SK-N-SH (cell line): Measurements from ENCODE around the gene PIK3R5.

Experiments used
- POLR2AphosphoS5 ChIP-seq: IDR thresholded peaks from 2 replicates; pipeline ENCODE4 v1.6.1; 2012; ENCODE audit warnings: low read depth, low read length
- RAD21 ChIP-seq: IDR thresholded peaks from 2 replicates; pipeline ENCODE4 v1.6.1; 2012; ENCODE audit warnings: mild to moderate bottlenecking, low read length
- RXRA ChIP-seq: IDR thresholded peaks from 2 replicates; pipeline ENCODE4 v1.4.0; 2012; ENCODE audit warnings: low read depth, mild to moderate bottlenecking, borderline replicate concordance
- TF ChIP-seq, protein P1 (sequence below): IDR thresholded peaks from 2 replicates; pipeline ENCODE4; 2012
- TF ChIP-seq, protein P2 (sequence below): IDR thresholded peaks from 2 replicates; pipeline ENCODE4 v1.4.0; 2012; ENCODE audit warnings: low read depth
- TF ChIP-seq, protein P3 (sequence below): fragments of 200-600 bp; sonication (generic); IDR thresholded peaks from 2 replicates; pipeline ENCODE4 v1.6.1; 2017; ENCODE audit warnings: antibody characterized with exemption, mild to moderate bottlenecking, moderate library complexity

DNA sequence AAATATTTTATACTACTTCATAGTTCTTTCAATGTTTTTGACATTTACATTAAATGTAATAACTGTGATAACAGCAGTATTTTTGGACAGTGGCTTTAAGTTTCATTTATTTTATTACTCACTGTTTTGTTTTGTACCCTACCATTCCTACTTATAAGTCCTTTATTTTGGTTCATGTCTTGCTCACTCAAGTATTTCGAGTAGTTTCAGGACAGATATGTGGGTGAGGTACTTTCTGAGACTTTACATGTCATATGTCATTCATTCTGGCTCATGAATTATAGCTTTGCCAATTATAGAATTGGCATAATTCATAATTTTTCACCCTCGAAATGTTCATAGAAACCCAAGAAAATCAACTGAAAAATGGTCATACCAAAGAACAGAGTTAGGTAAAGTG, 44.4 kb downstream of the PIK3R5 start:
- TF ChIP-seq, protein P1, sequence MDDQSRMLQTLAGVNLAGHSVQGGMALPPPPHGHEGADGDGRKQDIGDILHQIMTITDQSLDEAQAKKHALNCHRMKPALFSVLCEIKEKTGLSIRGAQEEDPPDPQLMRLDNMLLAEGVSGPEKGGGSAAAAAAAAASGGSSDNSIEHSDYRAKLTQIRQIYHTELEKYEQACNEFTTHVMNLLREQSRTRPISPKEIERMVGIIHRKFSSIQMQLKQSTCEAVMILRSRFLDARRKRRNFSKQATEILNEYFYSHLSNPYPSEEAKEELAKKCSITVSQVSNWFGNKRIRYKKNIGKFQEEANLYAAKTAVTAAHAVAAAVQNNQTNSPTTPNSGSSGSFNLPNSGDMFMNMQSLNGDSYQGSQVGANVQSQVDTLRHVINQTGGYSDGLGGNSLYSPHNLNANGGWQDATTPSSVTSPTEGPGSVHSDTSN: no peak
- TF ChIP-seq, protein P2, sequence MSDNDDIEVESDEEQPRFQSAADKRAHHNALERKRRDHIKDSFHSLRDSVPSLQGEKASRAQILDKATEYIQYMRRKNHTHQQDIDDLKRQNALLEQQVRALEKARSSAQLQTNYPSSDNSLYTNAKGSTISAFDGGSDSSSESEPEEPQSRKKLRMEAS: no peak
- TF ChIP-seq RAD21: no peak
- TF ChIP-seq, protein P3, sequence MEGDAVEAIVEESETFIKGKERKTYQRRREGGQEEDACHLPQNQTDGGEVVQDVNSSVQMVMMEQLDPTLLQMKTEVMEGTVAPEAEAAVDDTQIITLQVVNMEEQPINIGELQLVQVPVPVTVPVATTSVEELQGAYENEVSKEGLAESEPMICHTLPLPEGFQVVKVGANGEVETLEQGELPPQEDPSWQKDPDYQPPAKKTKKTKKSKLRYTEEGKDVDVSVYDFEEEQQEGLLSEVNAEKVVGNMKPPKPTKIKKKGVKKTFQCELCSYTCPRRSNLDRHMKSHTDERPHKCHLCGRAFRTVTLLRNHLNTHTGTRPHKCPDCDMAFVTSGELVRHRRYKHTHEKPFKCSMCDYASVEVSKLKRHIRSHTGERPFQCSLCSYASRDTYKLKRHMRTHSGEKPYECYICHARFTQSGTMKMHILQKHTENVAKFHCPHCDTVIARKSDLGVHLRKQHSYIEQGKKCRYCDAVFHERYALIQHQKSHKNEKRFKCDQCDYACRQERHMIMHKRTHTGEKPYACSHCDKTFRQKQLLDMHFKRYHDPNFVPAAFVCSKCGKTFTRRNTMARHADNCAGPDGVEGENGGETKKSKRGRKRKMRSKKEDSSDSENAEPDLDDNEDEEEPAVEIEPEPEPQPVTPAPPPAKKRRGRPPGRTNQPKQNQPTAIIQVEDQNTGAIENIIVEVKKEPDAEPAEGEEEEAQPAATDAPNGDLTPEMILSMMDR: no peak
- no peak for TF ChIP-seq RXRA
- TF ChIP-seq POLR2AphosphoS5: no peak
